SU-DHL-6 (cell line): ENCODE results near the gene TECRL.

Experiments
- H2AFZ ChIP-seq: fragments of 200-600 bp; sonication (generic); 2 replicates; pipeline ENCODE4 v1.6.1; 2014; ENCODE audit warnings: low read depth, mild to moderate bottlenecking, moderate library complexity, mixed read lengths, antibody characterized with exemption, low read length; ENCODE audit not compliant: severe bottlenecking
- H3F3A ChIP-seq: fragments of 200-600 bp; shearing (Covaris generic); 2 replicates; pipeline ENCODE4 v1.6.0; 2016; ENCODE audit warnings: antibody characterized with exemption, mild to moderate bottlenecking; ENCODE audit not compliant: insufficient read depth
- H3K27ac ChIP-seq: fragments of 200-600 bp; sonication (generic); 2 replicates; pipeline ENCODE4 v1.5.1; 2016; ENCODE audit warnings: low read depth, mild to moderate bottlenecking, low read length, moderate library complexity, mixed read lengths
- H3K27me3 ChIP-seq: fragments of 200-600 bp; sonication (generic), shearing (Covaris generic); 2 replicates; pipeline ENCODE4 v1.6.0; 2014; ENCODE audit warnings: mild to moderate bottlenecking, low read length
- H3K36me3 ChIP-seq: fragments of 200-600 bp; sonication (generic); 2 replicates; pipeline ENCODE4 v1.6.1; 2014; ENCODE audit warnings: mild to moderate bottlenecking, low read length, mixed read lengths
- H3K4me2 ChIP-seq: fragments of 300-600, 200-600 bp; shearing (Covaris generic), sonication (generic); 2 replicates; pipeline ENCODE4 v1.6.0; 2014; ENCODE audit warnings: low read length, low read depth, mild to moderate bottlenecking; ENCODE audit not compliant: poor library complexity, severe bottlenecking
- H3K4me3 ChIP-seq: fragments of 200-600 bp; sonication (generic); 2 replicates; pipeline ENCODE4 v1.5.1; 2014; ENCODE audit warnings: antibody characterized with exemption, low read length, mild to moderate bottlenecking, mixed read lengths; ENCODE audit not compliant: insufficient read depth, poor library complexity, severe bottlenecking
- H3K79me2 ChIP-seq: fragments of 200-600 bp; sonication (generic); 2 replicates; pipeline ENCODE4 v1.6.1; 2014; ENCODE audit warnings: mild to moderate bottlenecking, low read length, moderate library complexity; ENCODE audit not compliant: insufficient read depth
- H3K9ac ChIP-seq: fragments of 200-600 bp; sonication (generic); 2 replicates; pipeline ENCODE4 v1.7.0; 2014; ENCODE audit warnings: mild to moderate bottlenecking, low read length
- H3K9me2 ChIP-seq: fragments of 200-600 bp; sonication (generic); replicated peaks from 2 replicates; pipeline ENCODE4 v1.6.1; 2014; ENCODE audit warnings: low read length; ENCODE audit not compliant: insufficient read depth
- H3K9me3 ChIP-seq: fragments of 200-600 bp; sonication (generic); 2 replicates; pipeline ENCODE4 v1.6.1; 2014; ENCODE audit warnings: low read length, mixed read lengths; ENCODE audit not compliant: insufficient read depth
- H4K20me1 ChIP-seq: fragments of 200-600 bp; sonication (generic); 2 replicates; pipeline ENCODE4 v1.6.1; 2014; ENCODE audit warnings: low read depth, mild to moderate bottlenecking, antibody characterized with exemption, low read length, moderate library complexity, mixed read lengths
- CTCF ChIP-seq: fragments of 200-600 bp; sonication (generic); IDR thresholded peaks from one replicate; pipeline ENCODE4 v1.5.1; 2017; ENCODE audit warnings: antibody characterized with exemption, mild to moderate bottlenecking, low read length, moderate library complexity; ENCODE audit not compliant: insufficient read depth, poor library complexity, severe bottlenecking
- EZH2phosphoT487 ChIP-seq: fragments of 200-600 bp; sonication (generic), shearing (Covaris generic); conservative IDR thresholded peaks from 2 replicates; pipeline ENCODE4 v1.6.1; 2018; ENCODE audit warnings: mild to moderate bottlenecking, antibody characterized with exemption, low read length, moderate library complexity, mixed read lengths

TECRL gene

DNA sequence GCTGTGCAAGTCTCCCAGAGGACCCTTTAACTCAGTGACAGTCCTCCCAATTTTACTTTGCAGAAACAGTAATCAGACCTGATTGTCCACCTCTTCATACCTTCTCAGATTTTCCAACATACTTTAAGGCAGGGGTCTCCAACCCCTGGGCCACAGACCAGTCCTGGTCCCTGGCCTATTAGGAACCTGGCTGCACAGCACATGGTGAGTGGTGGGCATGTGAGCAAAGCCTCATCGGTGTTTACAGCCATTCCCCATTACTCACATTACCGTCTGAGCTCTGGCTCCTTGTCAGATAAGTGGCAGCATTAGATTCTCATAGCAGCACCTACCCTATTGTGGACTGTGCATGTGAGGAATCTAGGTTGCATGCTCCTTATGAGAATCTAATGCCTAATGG is 74.3 kb downstream of the TECRL start:
- H4K20me1 ChIP-seq: no peaks in the 10 kb centered on the region
- H3K27me3 ChIP-seq: no peaks in the 10 kb centered on the region
- H3K9me2 ChIP-seq: no peaks in the 10 kb centered on the region
- no peak overlapping the region for H3K9ac ChIP-seq
- no peak overlapping the region for H3K4me3 ChIP-seq
- no peaks in the 10 kb centered on the region for H3K9me3 ChIP-seq
- no peaks in the 10 kb centered on the region for H3F3A ChIP-seq
- no peak overlapping the region for H2AFZ ChIP-seq
- no peak overlapping the region for H3K4me2 ChIP-seq
- H3K27ac ChIP-seq: no peak overlapping the region
- no peak for TF ChIP-seq EZH2phosphoT487
- TF ChIP-seq CTCF: no peak
- H3K36me3 ChIP-seq: no peaks in the 10 kb centered on the region
- H3K79me2 ChIP-seq: no peaks in the 10 kb centered on the region

GRCh38 chr4:64330143-64330542 is 79.1 kb downstream of the TECRL start:
- H4K20me1 ChIP-seq: no peaks in the 10 kb centered on the region
- no peak overlapping the region for H3K9ac ChIP-seq
- TF ChIP-seq EZH2phosphoT487 (no peak), CTCF (no peak)
- no peaks in the 10 kb centered on the region for H3F3A ChIP-seq
- H3K79me2 ChIP-seq: no peaks in the 10 kb centered on the region
- H3K36me3 ChIP-seq: no peaks in the 10 kb centered on the region
- no peak overlapping the region for H3K4me2 ChIP-seq
- H3K27me3 ChIP-seq: no peaks in the 10 kb centered on the region
- no peak overlapping the region for H3K27ac ChIP-seq
- H3K9me2 ChIP-seq: no peaks in the 10 kb centered on the region
- H3K9me3 ChIP-seq: no peaks in the 10 kb centered on the region
- no peak overlapping the region for H3K4me3 ChIP-seq
- no peak overlapping the region for H2AFZ ChIP-seq

DNA sequence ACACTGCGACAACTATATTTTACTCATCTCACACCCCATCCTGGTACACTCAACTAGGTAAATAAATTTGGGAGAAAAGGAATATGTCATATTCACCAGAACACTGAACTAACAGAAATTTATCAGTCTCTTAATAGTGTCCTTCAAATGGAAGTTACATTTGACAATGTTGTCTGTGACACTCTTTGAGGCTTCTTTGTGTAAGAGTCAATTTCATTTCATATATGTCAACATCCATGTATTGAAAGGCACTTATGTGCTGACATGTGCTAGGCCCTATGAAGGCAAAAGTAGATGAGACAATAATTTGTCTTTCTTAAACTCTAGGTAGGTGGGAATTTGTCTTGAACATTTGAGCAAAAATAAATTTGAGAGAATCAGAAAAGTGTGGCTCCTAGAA is 82.0 kb downstream of the TECRL start:
- Histone ChIP-seq H4K20me1 (no peaks in the 10 kb centered on the region), H3K79me2 (no peaks in the 10 kb centered on the region), H3K36me3 (no peaks in the 10 kb centered on the region), H3K9ac (no peak overlapping the region), H3K9me2 (no peaks in the 10 kb centered on the region), H2AFZ (no peak overlapping the region), H3F3A (no peaks in the 10 kb centered on the region), H3K27me3 (no peaks in the 10 kb centered on the region), H3K9me3 (no peaks in the 10 kb centered on the region), H3K4me3 (no peak overlapping the region), H3K4me2 (no peak overlapping the region), H3K27ac (no peak overlapping the region)
- no peak for TF ChIP-seq CTCF
- TF ChIP-seq EZH2phosphoT487: no peak

GRCh38 chr4:64326507-64326906 is 82.7 kb downstream of the TECRL start:
- no peak overlapping the region for H3K27ac ChIP-seq
- H4K20me1 ChIP-seq: no peaks in the 10 kb centered on the region
- no peak overlapping the region for H3K9ac ChIP-seq
- H3K27me3 ChIP-seq: no peaks in the 10 kb centered on the region
- no peaks in the 10 kb centered on the region for H3K36me3 ChIP-seq
- no peaks in the 10 kb centered on the region for H3K9me3 ChIP-seq
- no peak overlapping the region for H2AFZ ChIP-seq
- no peak overlapping the region for H3K4me2 ChIP-seq
- no peaks in the 10 kb centered on the region for H3K9me2 ChIP-seq
- H3K4me3 ChIP-seq: no peak overlapping the region
- no peaks in the 10 kb centered on the region for H3K79me2 ChIP-seq
- H3F3A ChIP-seq: no peaks in the 10 kb centered on the region
- no peak for TF ChIP-seq CTCF
- TF ChIP-seq EZH2phosphoT487: no peak
